ENCODE measurements around the gene SHTN1. TPM values are rescaled to one million over a fixed set of nuclear protein-coding genes. Genes with fewer than 3 reads are reported as not detected.

SHTN1 gene
- polyA plus RNA-seq, 1 donor (not counting 4 experiments of a cell fraction or from before 2014, with no cell fraction given), result 21.3 TPM

- H3K4me2 ChIP-seq (ENCODE audit: control insufficient read depth, extremely low read depth, insufficient read depth, low read depth, low read length), result no peak overlapping the region
- no peak overlapping the region for H3K4me3 ChIP-seq (ENCODE audit: control insufficient read depth in 2 of 3, extremely low read depth in 1 of 3, insufficient read depth in 2 of 3, low read depth in 1 of 3, low read length in 3 of 3)
- no peak for FAIRE-seq
- no peak for DNase-seq (ENCODE audit: low read depth, low spot score)
- no peak for TF ChIP-seq EZH2 (IDR thresholded peaks at IDR 0.05; ENCODE audit: low read length)
- TF ChIP-seq CTCF (optimal IDR thresholded peaks at IDR 0.05 in 1 of 3, IDR thresholded peaks at IDR 0.05 in 1 of 3, conservative IDR thresholded peaks at IDR 0.05 in 1 of 3; ENCODE audit: extremely low read depth in 1 of 3, insufficient read depth in 2 of 3, low read length in 3 of 3), result no peak
- no peak overlapping the region for H3K27ac ChIP-seq (ENCODE audit: control insufficient read depth, insufficient read depth, low read length)
- H3K36me3 ChIP-seq (ENCODE audit: control insufficient read depth in 2 of 2, extremely low read depth in 1 of 2, insufficient read depth in 2 of 2, low read length in 2 of 2), result peaks cover 0 to 1% of the 10 kb centered on the region in 2 experiments
- H3K9me1 ChIP-seq (ENCODE audit: control insufficient read depth, extremely low read depth, insufficient read depth, low read length), result no peaks in the 10 kb centered on the region
- no peaks in the 10 kb centered on the region for H4K20me1 ChIP-seq (ENCODE audit: control insufficient read depth, extremely low read depth, insufficient read depth, low read length)
- no peak overlapping the region for H3K9ac ChIP-seq (ENCODE audit: control insufficient read depth, extremely low read depth, insufficient read depth, low read length)
- H2AFZ ChIP-seq (ENCODE audit: control insufficient read depth, low read length), result no peak overlapping the region
- H3K27me3 ChIP-seq (ENCODE audit: control insufficient read depth, extremely low read depth, insufficient read depth, low read length), result peaks cover 8% of the 10 kb centered on the region
- no peaks in the 10 kb centered on the region for H3K9me3 ChIP-seq (ENCODE audit: control insufficient read depth, low read depth, low read length)
- dilution Hi-C loops (cut with MboI; ENCODE audit: extremely low pct_ligation_motif_present, low sequenced_read_pairs), result no loop called here
- H3K4me1 ChIP-seq (ENCODE audit: control insufficient read depth, extremely low read depth, insufficient read depth, low read length), result no peaks in the 10 kb centered on the region
- H3K79me2 ChIP-seq (ENCODE audit: control insufficient read depth, insufficient read depth, low read length), result no peaks in the 10 kb centered on the region
Observed at GRCh38 chr10:116879817-116880216, 125.2 kb downstream of the SHTN1 start.

- Histone ChIP-seq H3K27me3 (ENCODE audit: control insufficient read depth, extremely low read depth, insufficient read depth, low read length) (peaks cover 8% of the 10 kb centered on the region), H3K4me1 (ENCODE audit: control insufficient read depth, extremely low read depth, insufficient read depth, low read length) (no peaks in the 10 kb centered on the region), H3K4me2 (ENCODE audit: control insufficient read depth, extremely low read depth, insufficient read depth, low read depth, low read length) (no peak overlapping the region), H3K9me3 (ENCODE audit: control insufficient read depth, low read depth, low read length) (no peaks in the 10 kb centered on the region), H3K27ac (ENCODE audit: control insufficient read depth, insufficient read depth, low read length) (no peak overlapping the region), H3K79me2 (ENCODE audit: control insufficient read depth, insufficient read depth, low read length) (no peaks in the 10 kb centered on the region), H4K20me1 (ENCODE audit: control insufficient read depth, extremely low read depth, insufficient read depth, low read length) (no peaks in the 10 kb centered on the region), H2AFZ (ENCODE audit: control insufficient read depth, low read length) (no peak overlapping the region), H3K9ac (ENCODE audit: control insufficient read depth, extremely low read depth, insufficient read depth, low read length) (no peak overlapping the region), H3K9me1 (ENCODE audit: control insufficient read depth, extremely low read depth, insufficient read depth, low read length) (no peaks in the 10 kb centered on the region), H3K36me3 (ENCODE audit: control insufficient read depth in 2 of 2, extremely low read depth in 1 of 2, insufficient read depth in 2 of 2, low read length in 2 of 2) (no peaks in the 10 kb centered on the region), H3K4me3 (ENCODE audit: control insufficient read depth in 2 of 3, extremely low read depth in 1 of 3, insufficient read depth in 2 of 3, low read depth in 1 of 3, low read length in 3 of 3) (no peak overlapping the region)
- no peak for DNase-seq (ENCODE audit: low read depth, low spot score)
- no peak for FAIRE-seq
- TF ChIP-seq CTCF (optimal IDR thresholded peaks at IDR 0.05 in 1 of 3, IDR thresholded peaks at IDR 0.05 in 1 of 3, conservative IDR thresholded peaks at IDR 0.05 in 1 of 3; ENCODE audit: extremely low read depth in 1 of 3, insufficient read depth in 2 of 3, low read length in 3 of 3), result no peak
- TF ChIP-seq EZH2 (IDR thresholded peaks at IDR 0.05; ENCODE audit: low read length), result no peak
- dilution Hi-C loops (cut with MboI; ENCODE audit: extremely low pct_ligation_motif_present, low sequenced_read_pairs), result no loop called here
Observed at GRCh38 chr10:116878123-116878522, 126.9 kb downstream of the SHTN1 start.

Data from keratinocyte (primary cell).